ENCODE data around the gene E2F3.

DNA sequence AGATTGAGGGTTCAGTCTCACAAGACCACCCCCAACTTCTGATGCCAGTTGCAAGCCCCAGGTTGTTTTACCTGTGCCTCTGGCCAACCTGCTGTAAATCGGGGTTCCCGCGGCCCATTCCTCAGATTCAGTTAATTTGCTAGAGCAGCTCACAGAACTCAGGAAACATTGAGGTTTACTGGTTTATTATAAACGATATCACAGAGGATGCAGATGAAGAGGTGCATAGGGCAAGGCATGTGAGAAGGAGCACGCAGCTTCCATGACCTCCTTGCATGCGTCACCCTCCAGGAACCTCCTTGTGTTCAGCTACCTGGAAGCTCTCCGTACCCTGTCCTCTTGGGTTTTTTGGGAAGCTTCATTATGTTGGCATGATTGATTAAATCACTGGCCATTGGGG lies 66.5 kb downstream of the E2F3 start:
- TF ChIP-seq ZFP30 (CRISPR knock-in tag; IDR thresholded peaks at IDR 0.05) (no peak), PATZ1 (CRISPR knock-in tag; IDR thresholded peaks at IDR 0.05; ENCODE audit: borderline replicate concordance) (no peak), ARNTL (CRISPR knock-in tag; IDR thresholded peaks at IDR 0.05; ENCODE audit: borderline replicate concordance, low read depth) (no peak)
